ENCODE data around the gene UBE2Q2.
"Not testable (repeated sequence)": the region's sequence is repeated elsewhere in the genome, so short reads cannot be mapped to it uniquely, and the experiment has no call there.

Gene UBE2Q2

GRCh38 chr15:75842722-75843677 is at the start of gene UBE2Q2:
UBE2Q2 (plus strand) TSS chr15:75843447; CDS start chr15:75843667, 220 bp downstream.
- peak; percentile 12 for DNase-seq

GRCh38 chr15:75796321-75796720 is 46.9 kb upstream of the UBE2Q2 start:
- no peak for DNase-seq

- DNase-seq = not testable (repeated sequence)
These were observed 46.1 kb upstream of the UBE2Q2 start for GRCh38 chr15:75797146-75797545.

GRCh38 chr15:75799190-75799589 is 44.1 kb upstream of the UBE2Q2 start:
- no peak for DNase-seq

DNA sequence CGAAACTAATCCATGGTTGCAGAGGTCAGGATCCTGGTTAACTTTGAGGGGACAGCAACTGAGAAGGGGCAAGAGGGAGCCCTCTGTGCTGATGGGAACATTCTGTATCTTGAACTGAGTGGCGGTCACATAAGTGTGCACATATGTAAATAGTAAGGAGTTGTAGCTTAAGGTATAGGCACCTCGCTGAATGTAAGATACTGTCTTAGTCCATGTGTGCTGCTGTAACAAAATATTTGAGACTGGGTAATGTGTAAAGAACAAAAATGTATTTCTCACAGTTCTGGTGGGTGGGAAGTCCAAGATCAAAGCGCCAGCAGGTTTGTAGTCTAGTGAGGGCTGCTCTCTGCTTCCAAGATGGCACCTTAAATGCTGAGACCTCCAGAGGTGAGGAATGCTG is 42.8 kb upstream of the UBE2Q2 start:
- DNase-seq = not testable (repeated sequence)

- DNase-seq = peak; percentile 44
These were observed 41.2 kb upstream of the UBE2Q2 start for GRCh38 chr15:75801859-75802593.

- not testable (repeated sequence) for DNase-seq
These were observed 35.8 kb upstream of the UBE2Q2 start for GRCh38 chr15:75807486-75807885.

DNA sequence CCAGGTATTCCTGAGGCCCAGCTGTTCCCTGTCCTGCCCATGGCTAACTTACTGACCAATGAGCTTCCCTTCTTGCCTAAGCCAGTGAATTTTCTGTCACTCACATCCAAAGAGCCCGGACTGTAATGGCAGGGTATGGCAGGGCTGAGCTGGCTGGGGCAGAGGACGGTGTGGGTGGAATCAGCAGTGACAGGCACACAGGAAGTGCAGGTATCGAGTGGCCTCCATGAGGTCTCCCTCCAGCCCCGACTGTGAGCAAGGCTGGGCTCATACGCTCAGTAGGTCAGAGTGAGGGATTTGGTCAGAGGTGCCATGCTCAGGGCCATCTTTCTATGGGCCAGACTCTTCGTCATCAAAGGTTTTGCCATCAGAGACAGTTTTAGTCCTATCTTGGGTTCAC is 35.2 kb upstream of the UBE2Q2 start:
- not testable (repeated sequence) for DNase-seq

GRCh38 chr15:75808563-75808962 is 34.7 kb upstream of the UBE2Q2 start:
- no peak for DNase-seq

DNA sequence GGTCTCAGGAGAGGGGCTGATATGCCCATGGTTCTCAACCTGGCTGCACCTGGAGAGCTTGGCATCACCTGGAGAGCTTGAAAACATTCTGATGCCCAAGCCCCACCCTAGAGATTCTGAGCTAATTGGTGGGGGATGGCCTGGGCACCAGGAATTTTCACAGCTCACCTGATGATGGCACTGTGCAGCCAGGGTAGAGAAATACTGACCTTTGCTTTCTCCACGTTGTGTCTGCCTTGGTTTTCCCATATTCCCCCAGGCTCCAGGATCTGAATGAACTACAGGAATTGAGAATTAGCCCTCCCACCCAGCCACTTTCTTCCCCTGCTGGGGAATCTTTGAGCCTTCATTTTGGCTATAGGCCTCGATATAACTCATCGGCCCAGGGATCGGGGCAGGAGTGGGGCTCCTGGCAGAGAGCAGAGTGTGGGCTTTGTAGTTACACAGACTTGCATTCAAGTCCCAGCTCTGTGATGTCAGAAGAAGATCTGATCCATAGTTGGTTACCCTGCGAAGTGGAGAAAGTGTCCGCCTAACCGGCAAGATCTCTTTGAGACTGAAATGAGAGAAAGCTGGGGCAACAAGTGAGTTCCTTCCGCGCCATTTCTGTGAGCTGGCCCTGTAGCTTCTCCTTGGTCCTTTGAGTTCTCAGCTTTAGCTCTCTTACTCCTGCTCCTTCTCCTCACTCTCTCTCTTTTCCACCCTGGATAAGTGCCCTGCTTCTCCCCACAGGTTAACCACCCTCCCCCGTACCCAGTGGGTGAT is 33.1 kb upstream of the UBE2Q2 start:
- DNase-seq = no peak

- DNase-seq = no peak
These were observed 32.3 kb upstream of the UBE2Q2 start for GRCh38 chr15:75810874-75811498.

GRCh38 chr15:75811626-75812025 is 31.6 kb upstream of the UBE2Q2 start:
- no peak for DNase-seq

GRCh38 chr15:75814794-75815193 is 28.5 kb upstream of the UBE2Q2 start:
- no peak for DNase-seq

GRCh38 chr15:75815811-75816719 is 27.2 kb upstream of the UBE2Q2 start:
- DNase-seq = no peak

- no peak for DNase-seq
These were observed 25.9 kb upstream of the UBE2Q2 start for GRCh38 chr15:75817138-75817935.

GRCh38 chr15:75820206-75820605 is 23.0 kb upstream of the UBE2Q2 start:
- DNase-seq = no peak

DNA sequence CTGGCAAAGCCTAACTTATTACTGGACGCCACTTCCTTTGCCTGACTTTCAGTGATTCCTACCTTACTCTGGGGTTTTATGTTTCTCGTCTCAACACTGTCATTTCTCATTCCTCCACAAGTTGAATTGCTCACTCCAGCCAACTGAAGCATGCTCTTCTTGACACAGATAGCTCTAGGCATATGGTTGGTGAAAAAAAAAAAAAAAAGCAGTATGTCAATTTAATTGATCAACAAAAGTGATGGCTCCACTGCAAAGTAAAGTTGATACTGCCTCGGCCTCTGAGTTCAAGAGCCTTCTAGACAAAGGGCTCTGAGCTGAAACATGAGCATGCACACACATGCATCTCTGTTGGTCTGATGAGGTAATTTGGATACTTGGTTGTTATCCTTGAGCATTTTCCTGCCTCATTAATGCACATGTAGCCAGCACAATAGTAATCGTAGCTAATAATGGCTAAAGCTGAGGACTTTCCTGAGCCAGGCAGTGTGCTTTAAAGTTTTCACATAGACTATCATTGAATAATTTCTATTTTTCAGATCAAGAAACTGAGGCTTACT is 21.4 kb upstream of the UBE2Q2 start:
- no peak for DNase-seq

DNA sequence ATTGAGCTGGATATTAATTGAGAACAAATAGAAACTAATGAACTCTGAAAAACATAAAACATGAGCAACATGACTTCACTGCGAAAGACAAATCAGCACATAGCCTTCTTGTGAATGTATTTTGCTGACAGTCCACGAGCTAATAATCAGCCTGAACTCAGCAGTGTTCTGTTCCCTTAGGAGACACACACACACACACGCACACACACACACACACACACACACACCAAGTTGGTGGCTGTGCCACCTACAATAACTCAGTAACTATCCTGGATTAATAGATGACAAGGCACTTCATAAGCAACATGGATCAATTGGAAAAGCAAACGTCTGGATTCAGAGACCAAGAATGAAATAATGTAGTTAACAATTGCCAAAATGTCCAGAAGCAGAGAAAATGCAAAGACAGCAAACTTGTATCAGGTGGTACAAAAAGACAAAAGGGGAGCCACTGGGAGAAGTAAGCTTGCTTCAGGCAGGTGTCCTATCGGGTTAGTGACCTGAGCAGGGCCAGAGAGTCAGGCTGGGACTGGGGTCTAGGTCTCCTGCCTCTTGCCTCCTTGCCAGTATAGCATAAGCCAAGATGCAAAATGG is 20.5 kb upstream of the UBE2Q2 start:
- DNase-seq = no peak

GRCh38 chr15:75823860-75824613 is 19.2 kb upstream of the UBE2Q2 start:
- no peak for DNase-seq
